Karpas-422 (cell line): ENCODE data around the gene RAB1B. TPM values are rescaled to one million over a fixed set of nuclear protein-coding genes. Genes with fewer than 3 reads are reported as not detected.

ENCODE experiments used
- DNase-seq: peaks from one replicate; pipeline ENCODE4 v3.0.0-alpha.2; 2015
- H2AFZ ChIP-seq: fragments of 200-600 bp; sonication (generic); 2 replicates; pipeline ENCODE4 v1.6.1; 2014; ENCODE audit warnings: antibody characterized with exemption, low read length, mixed read lengths
- H3K27ac ChIP-seq: fragments of 200-600 bp; sonication (generic); 2 replicates; pipeline ENCODE4 v1.5.1; 2014; ENCODE audit warnings: mild to moderate bottlenecking, low read length, moderate library complexity
- H3K27me3 ChIP-seq: fragments of 200-600 bp; sonication (generic); 2 replicates; pipeline ENCODE4 v1.6.1; 2014; ENCODE audit warnings: low read length, mixed read lengths
- H3K36me3 ChIP-seq: fragments of 200-600 bp; sonication (generic); 2 replicates; pipeline ENCODE4 v1.6.1; 2014; ENCODE audit warnings: low read length, mixed read lengths; ENCODE audit not compliant: insufficient read depth
- H3K4me1 ChIP-seq: fragments of 200-600 bp; sonication (generic); 2 replicates; pipeline ENCODE4 v1.6.1; 2014; ENCODE audit warnings: mild to moderate bottlenecking, low read length, mixed read lengths
- H3K4me2 ChIP-seq: fragments of 200-600 bp; sonication (generic); 2 replicates; pipeline ENCODE4 v1.6.1; 2014; ENCODE audit warnings: low read length, low read depth, mild to moderate bottlenecking; ENCODE audit not compliant: poor library complexity, severe bottlenecking
- H3K4me3 ChIP-seq: fragments of 200-600 bp; sonication (generic); 2 replicates; pipeline ENCODE4 v1.5.1; 2014; ENCODE audit warnings: mild to moderate bottlenecking, antibody characterized with exemption, low read length, mixed read lengths
- H3K79me2 ChIP-seq: fragments of 200-600 bp; sonication (generic); 2 replicates; pipeline ENCODE4 v1.6.1; 2014; ENCODE audit warnings: mild to moderate bottlenecking, low read length, mixed read lengths
- H3K9ac ChIP-seq: fragments of 200-600 bp; sonication (generic); 2 replicates; pipeline ENCODE4 v1.6.0; 2014; ENCODE audit warnings: low read length
- H3K9me2 ChIP-seq: fragments of 200-600 bp; sonication (generic), shearing (Covaris generic); replicated peaks from 2 replicates; pipeline ENCODE4 v1.6.0; 2014; ENCODE audit warnings: mild to moderate bottlenecking, low read length, moderate library complexity; ENCODE audit not compliant: insufficient read depth
- H3K9me3 ChIP-seq: fragments of 300-700, 200-600 bp; sonication (generic); 2 replicates; pipeline ENCODE4 v1.6.1; 2014; ENCODE audit warnings: low read length, mixed read lengths
- H4K20me1 ChIP-seq: fragments of 200-600 bp; sonication (generic); 2 replicates; pipeline ENCODE4 v1.6.1; 2014; ENCODE audit warnings: mild to moderate bottlenecking, antibody characterized with exemption, low read length, low read depth; ENCODE audit not compliant: insufficient read depth
- total RNA-seq: library from RNA; depleted of rRNA; stranded (reverse); fragments of >200 nt; shearing (Covaris generic); gene quantifications from 2 replicates; pipeline ENCODE4 v1.2.3, GENCODE V29; 2014; ENCODE audit warnings: low replicate concordance; rRNA removed

The RAB1B gene
- total RNA-seq, 1 experiment from 2014 or later, result 56.2 TPM

- H3K27me3 ChIP-seq, result no peaks in the 10 kb centered on the region
- H2AFZ ChIP-seq, result no peak overlapping the region
- H3K4me3 ChIP-seq, result no peak overlapping the region
- no peaks in the 10 kb centered on the region for H3K9me3 ChIP-seq
- no peaks in the 10 kb centered on the region for H3K36me3 ChIP-seq
- no peaks in the 10 kb centered on the region for H3K9me2 ChIP-seq
- no peak overlapping the region for H3K4me2 ChIP-seq
- no peak overlapping the region for H3K9ac ChIP-seq
- DNase-seq, result no peak
- no peaks in the 10 kb centered on the region for H3K79me2 ChIP-seq
- no peak overlapping the region for H3K27ac ChIP-seq
- peaks cover 20% of the 10 kb centered on the region for H3K4me1 ChIP-seq
- H4K20me1 ChIP-seq, result no peaks in the 10 kb centered on the region
These were observed 55.2 kb downstream of the RAB1B start for GRCh38 chr11:66323684-66324083.

DNA sequence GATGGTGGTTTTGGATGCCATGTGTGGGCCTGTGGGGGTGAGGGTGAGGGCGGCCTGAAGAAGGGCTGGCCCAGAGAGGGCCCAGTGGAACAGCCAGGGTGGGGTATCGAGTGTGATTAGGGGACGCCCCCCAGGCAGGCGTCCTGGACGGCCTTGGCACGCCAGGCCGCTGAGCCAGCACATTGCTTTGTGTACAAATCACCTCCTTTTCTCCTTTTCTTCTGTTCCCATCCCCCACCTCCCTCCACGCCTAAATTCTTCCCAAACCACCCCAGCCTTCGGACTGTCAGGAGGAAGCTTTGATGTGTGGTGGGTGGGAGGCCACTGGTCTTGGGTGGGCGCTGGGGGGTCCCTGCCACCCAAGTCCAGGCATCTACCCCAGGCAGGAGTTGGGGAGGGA lies 56.2 kb downstream of the RAB1B start:
- Histone ChIP-seq H4K20me1 (no peaks in the 10 kb centered on the region), H3K4me3 (no peak overlapping the region), H3K9ac (no peak overlapping the region), H3K27ac (no peak overlapping the region), H3K4me2 (no peak overlapping the region), H3K79me2 (no peaks in the 10 kb centered on the region), H3K36me3 (no peaks in the 10 kb centered on the region), H3K4me1 (peaks cover 16% of the 10 kb centered on the region), H3K27me3 (no peaks in the 10 kb centered on the region), H3K9me2 (no peaks in the 10 kb centered on the region), H3K9me3 (no peaks in the 10 kb centered on the region), H2AFZ (no peak overlapping the region)
- no peak for DNase-seq

DNA sequence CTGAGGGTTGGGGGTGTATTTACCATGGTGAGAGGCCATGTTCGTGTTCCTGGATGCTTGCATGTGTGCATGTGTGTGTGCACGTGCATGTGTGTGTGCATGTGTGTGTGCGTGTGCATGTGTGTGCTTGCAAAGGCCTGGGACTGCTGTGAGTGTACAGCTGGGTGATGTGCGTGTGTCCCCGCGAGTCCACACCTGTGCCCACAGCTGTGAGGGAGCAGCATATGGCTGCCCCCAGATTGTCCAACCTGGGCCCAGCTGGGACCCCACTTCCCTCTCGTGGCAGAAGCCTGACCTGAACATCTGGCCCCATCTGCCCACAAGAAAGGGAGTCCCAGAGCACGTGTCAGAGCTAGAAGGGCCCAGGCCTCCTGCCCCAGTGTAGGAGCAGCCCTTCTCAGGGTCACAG lies 56.8 kb downstream of the RAB1B start:
- no peaks in the 10 kb centered on the region for H3K36me3 ChIP-seq
- H3K9me2 ChIP-seq, result no peaks in the 10 kb centered on the region
- H3K9ac ChIP-seq, result no peak overlapping the region
- H4K20me1 ChIP-seq, result no peaks in the 10 kb centered on the region
- no peak overlapping the region for H2AFZ ChIP-seq
- no peak overlapping the region for H3K27ac ChIP-seq
- H3K4me1 ChIP-seq, result peaks cover 16% of the 10 kb centered on the region
- no peaks in the 10 kb centered on the region for H3K27me3 ChIP-seq
- no peak for DNase-seq
- no peak overlapping the region for H3K4me2 ChIP-seq
- H3K9me3 ChIP-seq, result no peaks in the 10 kb centered on the region
- no peaks in the 10 kb centered on the region for H3K79me2 ChIP-seq
- no peak overlapping the region for H3K4me3 ChIP-seq

GRCh38 chr11:66326261-66327111 lies 58.0 kb downstream of the RAB1B start:
- no peaks in the 10 kb centered on the region for H3K9me2 ChIP-seq
- H3K9me3 ChIP-seq, result no peaks in the 10 kb centered on the region
- no peak overlapping the region for H3K9ac ChIP-seq
- no peaks in the 10 kb centered on the region for H3K27me3 ChIP-seq
- H3K27ac ChIP-seq, result no peak overlapping the region
- no peak overlapping the region for H3K4me2 ChIP-seq
- no peak overlapping the region for H3K4me3 ChIP-seq
- H3K4me1 ChIP-seq, result peaks cover 16% of the 10 kb centered on the region
- H3K79me2 ChIP-seq, result no peaks in the 10 kb centered on the region
- no peaks in the 10 kb centered on the region for H3K36me3 ChIP-seq
- DNase-seq, result no peak
- no peak overlapping the region for H2AFZ ChIP-seq
- H4K20me1 ChIP-seq, result no peaks in the 10 kb centered on the region

Other genes with a start within 250 kb of the RAB1B start
- gene CATSPER1, start 242.2 kb upstream of the RAB1B start, total RNA-seq, result not detected in 2 replicates
- not detected in 2 replicates for gene GAL3ST3, start 219.5 kb upstream of the RAB1B start, total RNA-seq
- 89.0 and 166 TPM in 2 replicates for gene SF3B2, start 216.3 kb upstream of the RAB1B start, total RNA-seq
- 60.5 and 81.1 TPM in 2 replicates for gene PACS1, start 198.4 kb upstream of the RAB1B start, total RNA-seq
- gene KLC2, start 10.9 kb upstream of the RAB1B start, total RNA-seq, result 12.9 and 18.5 TPM in 2 replicates
- 0.34 and 6.6 TPM in 2 replicates for gene CNIH2, start 9.5 kb downstream of the RAB1B start, total RNA-seq
- 145 and 154 TPM in 2 replicates for gene YIF1A, start 20.5 kb downstream of the RAB1B start, total RNA-seq
- not detected in 2 replicates for gene TMEM151A, start 23.3 kb downstream of the RAB1B start, total RNA-seq
- not detected in 2 replicates for gene CD248, start 48.4 kb downstream of the RAB1B start, total RNA-seq
- 0.78 and 1.1 TPM in 2 replicates for gene RIN1, start 67.8 kb downstream of the RAB1B start, total RNA-seq
- gene BRMS1, start 76.5 kb downstream of the RAB1B start, total RNA-seq, result 32.0 and 57.1 TPM in 2 replicates
- gene B4GAT1, start 79.0 kb downstream of the RAB1B start, total RNA-seq, result 10.6 and 11.9 TPM in 2 replicates
- 0.15 and 0.90 TPM in 2 replicates for gene SLC29A2, start 103.1 kb downstream of the RAB1B start, total RNA-seq
- gene NPAS4, start 152.4 kb downstream of the RAB1B start, total RNA-seq, result not detected in 2 replicates
- 69.6 and 80.4 TPM in 2 replicates for gene MRPL11, start 170.2 kb downstream of the RAB1B start, total RNA-seq
- gene PELI3, start 198.3 kb downstream of the RAB1B start, total RNA-seq, result 5.6 and 6.7 TPM in 2 replicates
- 77.9 and 91.5 TPM in 2 replicates for gene DPP3, start 211.8 kb downstream of the RAB1B start, total RNA-seq
- gene BBS1, start 242.0 kb downstream of the RAB1B start, total RNA-seq, result 9.1 and 37.3 TPM in 2 replicates